Liver (tissue), 9 donors: ENCODE data around the gene ACTL8. TPM values are rescaled to one million over a fixed set of nuclear protein-coding genes. Genes with fewer than 3 reads are reported as not detected.

Experiments
- DNase-seq: peaks from one replicate; pipeline ENCODE4 v3.0.0-alpha.2; 2017; ENCODE audit warnings: low spot score
- H3K27ac ChIP-seq, 2 donors: one replicate each; pipeline ENCODE4 v1.7.0; 2013; ENCODE audit warnings: inconsistent platforms in 2 of 2, low read length in 2 of 2, control low read depth in 1 of 2, low read depth in 1 of 2, mild to moderate bottlenecking in 1 of 2
- H3K27me3 ChIP-seq, 4 donors: one replicate each; pipeline versions ENCODE4 v1.6.1 to v1.7.0; 2013; ENCODE audit warnings: low read length in 3 of 4, inconsistent platforms in 1 of 4, mild to moderate bottlenecking in 1 of 4, moderate library complexity in 1 of 4; ENCODE audit not compliant: control insufficient read depth in 4 of 4, insufficient read depth in 4 of 4
- H3K36me3 ChIP-seq, 4 donors: one replicate each; pipeline versions ENCODE4 v1.6.1 to v1.7.0; 2013; ENCODE audit warnings: low read length in 3 of 4, mild to moderate bottlenecking in 3 of 4, low read depth in 1 of 4, moderate library complexity in 1 of 4; ENCODE audit not compliant: control insufficient read depth in 4 of 4, insufficient read depth in 3 of 4
- H3K4me1 ChIP-seq, 4 donors: one replicate each; pipeline versions ENCODE4 v1.6.1 to v1.7.0; 2013; ENCODE audit warnings: low read length in 3 of 4, mild to moderate bottlenecking in 3 of 4, moderate library complexity in 1 of 4; ENCODE audit not compliant: control insufficient read depth in 4 of 4, insufficient read depth in 4 of 4
- H3K4me3 ChIP-seq, 3 donors: one replicate each; pipeline versions ENCODE4 v1.6.1 to v1.7.0; 2013; ENCODE audit warnings: low read length in 3 of 3, control low read depth in 1 of 3, low read depth in 1 of 3, mild to moderate bottlenecking in 1 of 3
- H3K9ac ChIP-seq, 2 donors: one replicate each; pipeline ENCODE4 v1.7.0; 2013; ENCODE audit warnings: low read length in 2 of 2, mild to moderate bottlenecking in 2 of 2, moderate library complexity in 2 of 2, control low read depth in 1 of 2, low read depth in 1 of 2
- H3K9me3 ChIP-seq, 4 donors: one replicate each; pipeline versions ENCODE4 v1.6.1 to v1.7.0; 2013; ENCODE audit warnings: low read length in 3 of 4; ENCODE audit not compliant: control insufficient read depth in 4 of 4
- ATF3 ChIP-seq: IDR thresholded peaks from 2 replicates; pipeline ENCODE4 v1.6.1; 2016; ENCODE audit warnings: antibody characterized with exemption
- CTCF ChIP-seq: fragments of 150-350 bp; IDR thresholded peaks from 2 replicates; pipeline ENCODE4 v1.5.1; 2017; ENCODE audit warnings: improper control_type of control experiment, low read depth, low read length; ENCODE audit not compliant: missing input control
- EGR1 ChIP-seq, 2 donors: IDR thresholded peaks; 2 replicates each; pipeline ENCODE4 v1.6.1; 2016 to 2018; ENCODE audit warnings: antibody characterized with exemption in 2 of 2, low read depth in 2 of 2
- FOXA1 ChIP-seq: IDR thresholded peaks from 2 replicates; pipeline ENCODE4 v1.6.1; 2016; ENCODE audit warnings: antibody characterized with exemption
- FOXA2 ChIP-seq: IDR thresholded peaks from 2 replicates; pipeline ENCODE4 v1.6.1; 2016; ENCODE audit warnings: antibody characterized with exemption
- GABPA ChIP-seq, 2 donors: IDR thresholded peaks in 1 of 2; conservative IDR thresholded peaks in 1 of 2; 2 replicates each; pipeline ENCODE4 v1.6.1; 2016; ENCODE audit warnings: antibody characterized with exemption in 2 of 2, mild to moderate bottlenecking in 1 of 2, moderate library complexity in 1 of 2
- HNF4A ChIP-seq, 2 donors: conservative IDR thresholded peaks; 2 replicates each; pipeline ENCODE4 v1.6.1; 2016; ENCODE audit warnings: antibody characterized with exemption in 2 of 2, mild to moderate bottlenecking in 2 of 2
- HNF4G ChIP-seq: IDR thresholded peaks from 2 replicates; pipeline ENCODE4 v1.6.1; 2016; ENCODE audit warnings: antibody characterized with exemption
- JUND ChIP-seq, 2 donors: IDR thresholded peaks; 2 replicates each; pipeline ENCODE4 v1.6.1; 2016; ENCODE audit warnings: antibody characterized with exemption in 2 of 2
- MAX ChIP-seq: IDR thresholded peaks from 2 replicates; pipeline ENCODE4 v1.6.1; 2016; ENCODE audit warnings: antibody characterized with exemption
- NR2F2 ChIP-seq: IDR thresholded peaks from 2 replicates; pipeline ENCODE4 v1.6.1; 2016; ENCODE audit warnings: antibody characterized with exemption
- RAD21 ChIP-seq, 2 donors: IDR thresholded peaks; 2 replicates each; pipeline ENCODE4 v1.6.1; 2016; ENCODE audit warnings: antibody characterized with exemption in 2 of 2, mild to moderate bottlenecking in 2 of 2
- REST ChIP-seq: IDR thresholded peaks from 2 replicates; pipeline ENCODE4 v1.6.1; 2016; ENCODE audit warnings: antibody characterized with exemption, mild to moderate bottlenecking
- RXRA ChIP-seq, 2 donors: IDR thresholded peaks; 2 replicates each; pipeline ENCODE4 v1.6.1; 2017 to 2018; ENCODE audit warnings: antibody characterized with exemption in 2 of 2, mild to moderate bottlenecking in 1 of 2
- SP1 ChIP-seq: IDR thresholded peaks from 2 replicates; pipeline ENCODE4 v1.6.1; 2018; ENCODE audit warnings: antibody characterized with exemption, mild to moderate bottlenecking
- TAF1 ChIP-seq: conservative IDR thresholded peaks from 2 replicates; pipeline ENCODE4 v1.6.1; 2016; ENCODE audit warnings: antibody characterized with exemption, mild to moderate bottlenecking
- YY1 ChIP-seq: IDR thresholded peaks from 2 replicates; pipeline ENCODE4 v1.6.1; 2016; ENCODE audit warnings: antibody characterized with exemption, mild to moderate bottlenecking
- ZBTB33 ChIP-seq: IDR thresholded peaks from 2 replicates; pipeline ENCODE4 v1.6.1; 2016; ENCODE audit warnings: antibody characterized with exemption
- WGBS: extraction: QIAGEN DNeasy Blood & Tissue Kit; methylation state at CpG from one replicate; pipeline ENCODE4 v1.1.7; 2013; 5-methylcytosine and 5-hydroxymethylcytosine counted together
- polyA plus RNA-seq, 2 donors: library from polyadenylated mRNA; stranded (reverse) in 1 of 2; unstranded in 1 of 2; fragments of 200-250 nt in 1 of 2; fragments of >200 nt in 1 of 2; fragmentation: Nextera tagmentation in 1 of 2; extraction: Ambion mirVana in 1 of 2; gene quantifications; one replicate each; pipeline versions ENCODE4 v1.2.1 to v1.2.3, GENCODE V29; 2013 to 2015
- total RNA-seq, 2 donors: library from RNA; depleted of rRNA; stranded (reverse); fragments of >200 nt; gene quantifications; one replicate each; pipeline ENCODE4 v1.2.3, GENCODE V29; 2014
- donor health status: healthy.
- donor health status: healthy.
- donor health status: healthy.
- donor health status: healthy.
- donor health status: healthy.

Gene ACTL8
- total and polyA plus RNA-seq, 4 donors: not detected

- TF ChIP-seq REST: no peak
- no peak for TF ChIP-seq GABPA (IDR thresholded peaks at IDR 0.05 in 1 of 2, conservative IDR thresholded peaks at IDR 0.05 in 1 of 2)
- TF ChIP-seq RXRA (IDR thresholded peaks at IDR 0.05): no peak
- TF ChIP-seq RAD21 (IDR thresholded peaks at IDR 0.05): no peak
- TF ChIP-seq FOXA1: no peak
- no peak for TF ChIP-seq MAX
- TF ChIP-seq EGR1 (IDR thresholded peaks at IDR 0.05; ENCODE audit: low read depth in 2 of 2): no peak
- TF ChIP-seq NR2F2: no peak
- TF ChIP-seq SP1: no peak
- TF ChIP-seq HNF4A (conservative IDR thresholded peaks at IDR 0.05): no peak
- TF ChIP-seq HNF4G: no peak
- no peak for TF ChIP-seq FOXA2
- no peak for TF ChIP-seq JUND (IDR thresholded peaks at IDR 0.05)
These were observed 31.4 kb upstream of the ACTL8 start (continued) for GRCh38 chr1:17723684-17724083.

- 85% methylated on average over 6 of the region's 6 CpGs for WGBS
- Histone ChIP-seq H3K4me3 (no peak overlapping the region), H3K9me3 (no peaks in the 10 kb centered on the region), H3K36me3 (no peaks in the 10 kb centered on the region), H3K4me1 (no peaks in the 10 kb centered on the region), H3K9ac (no peak overlapping the region), H3K27ac (no peak overlapping the region), H3K27me3 (peaks cover 0 to 2% (median 0%) of the 10 kb centered on the region in 4 donors)
- no peak for DNase-seq
- TF ChIP-seq HNF4G: no peak
- no peak for TF ChIP-seq REST
- no peak for TF ChIP-seq GABPA (IDR thresholded peaks at IDR 0.05 in 1 of 2, conservative IDR thresholded peaks at IDR 0.05 in 1 of 2)
- no peak for TF ChIP-seq TAF1
- TF ChIP-seq SP1: no peak
- TF ChIP-seq EGR1 (IDR thresholded peaks at IDR 0.05; ENCODE audit: low read depth in 2 of 2): no peak
- no peak for TF ChIP-seq JUND (IDR thresholded peaks at IDR 0.05)
- TF ChIP-seq ZBTB33: no peak
- TF ChIP-seq YY1: no peak
- TF ChIP-seq FOXA2: no peak
- TF ChIP-seq ATF3: no peak
- TF ChIP-seq NR2F2: no peak
- TF ChIP-seq CTCF: no peak
- TF ChIP-seq RXRA (IDR thresholded peaks at IDR 0.05): no peak
These were observed 31.0 kb upstream of the ACTL8 start for GRCh38 chr1:17724150-17724549.
